ENCODE measurements around the gene GIMAP7.

The GIMAP7 gene

DNA sequence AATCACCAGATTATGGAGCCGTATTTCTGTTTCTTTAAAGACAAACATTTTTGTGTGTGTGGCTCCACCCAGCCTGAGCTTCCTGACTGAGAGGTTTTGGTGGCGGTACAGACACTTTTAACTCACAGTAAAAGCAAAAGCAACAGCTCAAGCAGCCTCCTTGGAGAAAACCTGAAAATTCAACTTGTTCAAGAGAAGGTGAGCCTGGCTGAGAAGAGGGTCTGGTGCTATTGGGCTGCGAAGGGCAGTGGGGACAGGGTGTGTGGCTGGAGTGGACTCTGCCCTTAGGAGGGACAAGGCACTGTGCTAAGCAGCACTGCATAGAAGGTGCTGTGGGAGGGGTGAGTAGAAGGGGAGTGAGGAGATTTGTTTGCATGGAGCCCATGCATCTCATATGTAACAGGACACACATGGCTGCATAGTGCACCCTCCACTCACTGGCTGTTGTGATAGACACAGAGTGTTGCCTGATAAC, at the start of gene GIMAP7:
TSS of gene GIMAP7 (plus strand) at position 125 of the 475 bp plus-strand sequence. CDS start 5,103 bp downstream, outside the sequence.
- Histone ChIP-seq H3K9ac (ENCODE audit: low read length) (no peak within 1 kb of the TSS), H3K27ac (ENCODE audit: low read depth, low read length) (no peak within 1 kb of the TSS), H3K4me1 (ENCODE audit: control insufficient read depth, insufficient read depth, low read length) (no peaks in the 10 kb centered on the region), H3K27me3 (ENCODE audit: control insufficient read depth, insufficient read depth, low read length) (peaks cover 5% of the 10 kb centered on the region; the same call in 1 of the 2 replicates), H3K9me3 (ENCODE audit: control insufficient read depth, insufficient read depth, low read depth, low read length) (no peaks in the 10 kb centered on the region; the same call in 1 of the 2 replicates), H3K36me3 (ENCODE audit: control insufficient read depth, insufficient read depth, low read length) (no peaks in the 10 kb centered on the region), H3K4me3 (ENCODE audit: low read depth, low read length) (no peak within 1 kb of the TSS)

GRCh38 chr7:150464962-150465361, 49.7 kb upstream of the GIMAP7 start:
- H3K27ac ChIP-seq (ENCODE audit: low read depth, low read length), result no peak overlapping the region
- H3K9ac ChIP-seq (ENCODE audit: low read length), result no peak overlapping the region
- H3K4me3 ChIP-seq (ENCODE audit: low read depth, low read length), result no peak overlapping the region
- peaks cover 5% of the 10 kb centered on the region; the same call in 1 of the 2 replicates for H3K9me3 ChIP-seq (ENCODE audit: control insufficient read depth, insufficient read depth, low read depth, low read length)
- peaks cover 35% of the 10 kb centered on the region for H3K27me3 ChIP-seq (ENCODE audit: control insufficient read depth, insufficient read depth, low read length)
- no peaks in the 10 kb centered on the region for H3K36me3 ChIP-seq (ENCODE audit: control insufficient read depth, insufficient read depth, low read length)
- H3K4me1 ChIP-seq (ENCODE audit: control insufficient read depth, insufficient read depth, low read length), result no peaks in the 10 kb centered on the region

GRCh38 chr7:150465414-150465813, 49.3 kb upstream of the GIMAP7 start:
- Histone ChIP-seq H3K4me1 (ENCODE audit: control insufficient read depth, insufficient read depth, low read length) (no peaks in the 10 kb centered on the region), H3K36me3 (ENCODE audit: control insufficient read depth, insufficient read depth, low read length) (no peaks in the 10 kb centered on the region), H3K27me3 (ENCODE audit: control insufficient read depth, insufficient read depth, low read length) (peaks cover 35% of the 10 kb centered on the region), H3K9me3 (ENCODE audit: control insufficient read depth, insufficient read depth, low read depth, low read length) (peaks cover 5% of the 10 kb centered on the region; the same call in 1 of the 2 replicates), H3K9ac (ENCODE audit: low read length) (no peak overlapping the region), H3K4me3 (ENCODE audit: low read depth, low read length) (no peak overlapping the region), H3K27ac (ENCODE audit: low read depth, low read length) (no peak overlapping the region)

GRCh38 chr7:150466477-150466876, 48.2 kb upstream of the GIMAP7 start:
- H3K4me1 ChIP-seq (ENCODE audit: control insufficient read depth, insufficient read depth, low read length), result no peaks in the 10 kb centered on the region
- no peaks in the 10 kb centered on the region for H3K9me3 ChIP-seq (ENCODE audit: control insufficient read depth, insufficient read depth, low read depth, low read length)
- peaks cover 35% of the 10 kb centered on the region for H3K27me3 ChIP-seq (ENCODE audit: control insufficient read depth, insufficient read depth, low read length)
- H3K27ac ChIP-seq (ENCODE audit: low read depth, low read length), result no peak overlapping the region
- no peak overlapping the region for H3K9ac ChIP-seq (ENCODE audit: low read length)
- no peaks in the 10 kb centered on the region for H3K36me3 ChIP-seq (ENCODE audit: control insufficient read depth, insufficient read depth, low read length)
- no peak overlapping the region for H3K4me3 ChIP-seq (ENCODE audit: low read depth, low read length)

GRCh38 chr7:150468241-150468640, 46.4 kb upstream of the GIMAP7 start:
- Histone ChIP-seq H3K4me1 (ENCODE audit: control insufficient read depth, insufficient read depth, low read length) (no peaks in the 10 kb centered on the region), H3K4me3 (ENCODE audit: low read depth, low read length) (no peak overlapping the region), H3K9ac (ENCODE audit: low read length) (no peak overlapping the region), H3K27ac (ENCODE audit: low read depth, low read length) (no peak overlapping the region), H3K27me3 (ENCODE audit: control insufficient read depth, insufficient read depth, low read length) (peaks cover 35% of the 10 kb centered on the region), H3K36me3 (ENCODE audit: control insufficient read depth, insufficient read depth, low read length) (no peaks in the 10 kb centered on the region), H3K9me3 (ENCODE audit: control insufficient read depth, insufficient read depth, low read depth, low read length) (no peaks in the 10 kb centered on the region)

DNA sequence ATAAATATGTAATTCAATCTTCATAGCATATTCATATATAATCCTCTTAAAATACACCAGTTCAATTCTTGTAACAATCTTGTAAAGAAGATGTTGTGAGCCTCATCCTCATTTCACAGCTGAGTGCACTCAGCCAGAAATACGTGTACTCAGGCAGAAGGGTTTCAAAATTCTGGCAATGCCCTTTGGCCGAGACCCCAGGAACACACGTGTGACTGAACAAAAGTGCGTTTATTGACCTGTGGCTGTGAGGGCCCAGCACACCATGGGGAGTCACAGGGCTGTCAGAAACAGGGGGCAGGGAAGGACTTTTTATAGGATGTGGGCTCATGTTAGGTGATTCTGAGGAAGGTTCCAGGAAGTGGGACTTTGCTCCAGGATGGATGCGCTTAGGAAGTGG, 42.8 kb upstream of the GIMAP7 start:
- peaks cover 24% of the 10 kb centered on the region for H3K27me3 ChIP-seq (ENCODE audit: control insufficient read depth, insufficient read depth, low read length)
- H3K4me1 ChIP-seq (ENCODE audit: control insufficient read depth, insufficient read depth, low read length), result no peaks in the 10 kb centered on the region
- H3K27ac ChIP-seq (ENCODE audit: low read depth, low read length), result no peak overlapping the region
- no peaks in the 10 kb centered on the region for H3K36me3 ChIP-seq (ENCODE audit: control insufficient read depth, insufficient read depth, low read length)
- H3K9me3 ChIP-seq (ENCODE audit: control insufficient read depth, insufficient read depth, low read depth, low read length), result no peaks in the 10 kb centered on the region
- H3K9ac ChIP-seq (ENCODE audit: low read length), result no peak overlapping the region
- no peak overlapping the region for H3K4me3 ChIP-seq (ENCODE audit: low read depth, low read length)

GRCh38 chr7:150473902-150474301, 40.8 kb upstream of the GIMAP7 start:
- no peaks in the 10 kb centered on the region for H3K36me3 ChIP-seq (ENCODE audit: control insufficient read depth, insufficient read depth, low read length)
- peaks cover 11% of the 10 kb centered on the region for H3K27me3 ChIP-seq (ENCODE audit: control insufficient read depth, insufficient read depth, low read length)

GRCh38 chr7:150476285-150476684, 38.4 kb upstream of the GIMAP7 start:
- Histone ChIP-seq H3K36me3 (ENCODE audit: control insufficient read depth, insufficient read depth, low read length) (no peaks in the 10 kb centered on the region), H3K4me1 (ENCODE audit: control insufficient read depth, insufficient read depth, low read length) (no peaks in the 10 kb centered on the region), H3K9ac (ENCODE audit: low read length) (no peak overlapping the region), H3K9me3 (ENCODE audit: control insufficient read depth, insufficient read depth, low read depth, low read length) (no peaks in the 10 kb centered on the region), H3K27me3 (ENCODE audit: control insufficient read depth, insufficient read depth, low read length) (peaks cover 21% of the 10 kb centered on the region), H3K4me3 (ENCODE audit: low read depth, low read length) (no peak overlapping the region), H3K27ac (ENCODE audit: low read depth, low read length) (no peak overlapping the region)

More at GRCh38 chr7:150473902-150474301, 40.8 kb upstream of the GIMAP7 start:
- Histone ChIP-seq H3K9me3 (ENCODE audit: control insufficient read depth, insufficient read depth, low read depth, low read length) (no peaks in the 10 kb centered on the region), H3K9ac (ENCODE audit: low read length) (no peak overlapping the region), H3K4me1 (ENCODE audit: control insufficient read depth, insufficient read depth, low read length) (no peaks in the 10 kb centered on the region), H3K27ac (ENCODE audit: low read depth, low read length) (no peak overlapping the region), H3K4me3 (ENCODE audit: low read depth, low read length) (no peak overlapping the region)

GRCh38 chr7:150476819-150477631, 37.6 kb upstream of the GIMAP7 start:
- no peak overlapping the region for H3K4me3 ChIP-seq (ENCODE audit: low read depth, low read length)
- no peaks in the 10 kb centered on the region for H3K36me3 ChIP-seq (ENCODE audit: control insufficient read depth, insufficient read depth, low read length)
- H3K4me1 ChIP-seq (ENCODE audit: control insufficient read depth, insufficient read depth, low read length), result no peaks in the 10 kb centered on the region
- no peak overlapping the region for H3K9ac ChIP-seq (ENCODE audit: low read length)
- peaks cover 24% of the 10 kb centered on the region for H3K27me3 ChIP-seq (ENCODE audit: control insufficient read depth, insufficient read depth, low read length)
- no peak overlapping the region for H3K27ac ChIP-seq (ENCODE audit: low read depth, low read length)
- 0 out of 2 replicates have a peak, but pooled peaks cover 4% of the 10 kb centered on the region for H3K9me3 ChIP-seq (ENCODE audit: control insufficient read depth, insufficient read depth, low read depth, low read length)

DNA sequence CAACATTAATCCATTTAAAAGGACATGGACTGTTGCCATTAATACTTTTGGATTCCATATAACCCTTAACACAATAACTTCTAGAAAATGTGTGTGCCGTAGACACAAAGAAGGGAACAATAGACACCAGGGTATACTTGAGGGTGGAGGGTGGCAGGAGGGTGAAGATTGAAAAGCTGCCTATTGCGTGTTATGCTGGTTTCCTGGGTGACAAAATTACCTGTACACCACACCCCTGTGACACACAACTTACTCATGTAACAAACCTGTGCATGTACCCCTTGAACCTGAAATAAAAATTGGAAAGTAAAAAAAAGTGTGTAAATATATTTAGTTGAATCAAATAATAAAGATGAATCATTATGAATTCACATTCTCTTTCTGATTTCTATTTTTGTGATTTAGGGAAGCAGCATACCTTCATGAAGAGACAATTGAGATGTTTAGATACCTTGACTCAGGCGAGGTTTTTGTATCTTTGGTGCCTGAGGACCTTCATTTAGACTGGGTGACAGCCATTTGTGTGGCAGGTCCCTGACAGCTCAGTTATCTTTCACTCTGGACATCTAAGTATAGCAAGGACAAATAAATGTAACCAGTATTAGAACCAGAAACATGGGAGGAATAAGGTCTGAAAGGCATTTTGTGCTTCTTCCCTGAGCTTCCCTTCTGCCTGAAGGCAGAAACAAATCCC, 35.5 kb upstream of the GIMAP7 start:
- no peaks in the 10 kb centered on the region for H3K4me1 ChIP-seq (ENCODE audit: control insufficient read depth, insufficient read depth, low read length)
- 0 out of 2 replicates have a peak, but pooled peaks cover 4% of the 10 kb centered on the region for H3K9me3 ChIP-seq (ENCODE audit: control insufficient read depth, insufficient read depth, low read depth, low read length)
- H3K9ac ChIP-seq (ENCODE audit: low read length), result no peak overlapping the region
- H3K36me3 ChIP-seq (ENCODE audit: control insufficient read depth, insufficient read depth, low read length), result no peaks in the 10 kb centered on the region
- H3K27me3 ChIP-seq (ENCODE audit: control insufficient read depth, insufficient read depth, low read length), result peaks cover 24% of the 10 kb centered on the region
- no peak overlapping the region for H3K27ac ChIP-seq (ENCODE audit: low read depth, low read length)
- no peak overlapping the region for H3K4me3 ChIP-seq (ENCODE audit: low read depth, low read length)

Data from HUES6 (cell line).